Tibial nerve (tissue), 4 donors: Measurements from ENCODE around the gene DNPH1.

Experiments used
- EP300 ChIP-seq, 2 donors: sonication (generic); formaldehyde crosslinking; IDR thresholded peaks; one replicate each; pipeline ENCODE4 v1.6.1; 2017; ENCODE audit warnings: antibody characterized with exemption in 2 of 2, mild to moderate bottlenecking in 1 of 2
- POLR2A ChIP-seq, 2 donors: fragments of 450-650 bp; IDR thresholded peaks; one replicate each; pipeline ENCODE4 v1.6.1; 2017; ENCODE audit warnings: antibody characterized with exemption in 2 of 2, mild to moderate bottlenecking in 2 of 2, moderate library complexity in 2 of 2
- TF ChIP-seq, protein P1 (sequence below), 5 experiments: fragments of 200-600 bp in 3 of 5; fragments of 450-650 bp in 2 of 5; sonication (generic) in 3 of 5; IDR thresholded peaks; one replicate each; pipeline ENCODE4 v1.5.1; 2016 to 2019; ENCODE audit warnings: antibody characterized with exemption in 5 of 5, mild to moderate bottlenecking in 3 of 5, moderate library complexity in 2 of 5

DNA sequence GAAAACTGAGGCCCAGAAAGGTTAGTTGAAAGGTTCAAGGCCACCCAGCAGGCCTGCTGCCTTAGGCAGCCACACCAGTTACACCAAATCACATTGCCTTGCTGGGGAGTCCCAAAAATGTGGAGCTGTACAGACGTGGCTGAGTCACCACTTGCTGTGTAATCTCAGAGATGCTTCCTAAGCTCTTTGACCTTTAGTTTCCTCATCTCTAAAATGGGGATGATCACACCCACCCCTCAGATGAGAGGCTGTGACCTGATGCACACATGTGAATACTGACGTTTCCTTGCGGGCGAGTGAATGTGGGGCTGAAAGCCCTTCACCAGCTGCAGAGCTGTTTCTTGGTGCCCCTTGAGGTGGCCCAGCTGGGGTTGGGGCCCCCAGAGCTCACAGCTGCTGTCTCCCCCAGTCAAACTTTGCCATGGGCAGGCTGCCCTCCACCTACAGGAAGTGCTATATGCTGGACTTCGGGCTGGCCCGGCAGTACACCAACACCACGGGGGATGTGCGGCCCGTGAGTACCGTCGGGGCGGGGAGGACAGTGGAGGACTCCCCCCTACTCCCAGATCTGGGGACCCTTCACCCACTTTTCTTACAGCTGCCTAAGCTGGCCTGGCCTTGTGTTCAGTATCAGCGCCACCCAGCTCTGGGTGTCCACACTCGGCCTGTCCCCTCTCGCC lies 25.0 kb upstream of the DNPH1 start:
- TF ChIP-seq POLR2A (IDR thresholded peaks at IDR 0.05) = no peak
- TF ChIP-seq, protein P1, sequence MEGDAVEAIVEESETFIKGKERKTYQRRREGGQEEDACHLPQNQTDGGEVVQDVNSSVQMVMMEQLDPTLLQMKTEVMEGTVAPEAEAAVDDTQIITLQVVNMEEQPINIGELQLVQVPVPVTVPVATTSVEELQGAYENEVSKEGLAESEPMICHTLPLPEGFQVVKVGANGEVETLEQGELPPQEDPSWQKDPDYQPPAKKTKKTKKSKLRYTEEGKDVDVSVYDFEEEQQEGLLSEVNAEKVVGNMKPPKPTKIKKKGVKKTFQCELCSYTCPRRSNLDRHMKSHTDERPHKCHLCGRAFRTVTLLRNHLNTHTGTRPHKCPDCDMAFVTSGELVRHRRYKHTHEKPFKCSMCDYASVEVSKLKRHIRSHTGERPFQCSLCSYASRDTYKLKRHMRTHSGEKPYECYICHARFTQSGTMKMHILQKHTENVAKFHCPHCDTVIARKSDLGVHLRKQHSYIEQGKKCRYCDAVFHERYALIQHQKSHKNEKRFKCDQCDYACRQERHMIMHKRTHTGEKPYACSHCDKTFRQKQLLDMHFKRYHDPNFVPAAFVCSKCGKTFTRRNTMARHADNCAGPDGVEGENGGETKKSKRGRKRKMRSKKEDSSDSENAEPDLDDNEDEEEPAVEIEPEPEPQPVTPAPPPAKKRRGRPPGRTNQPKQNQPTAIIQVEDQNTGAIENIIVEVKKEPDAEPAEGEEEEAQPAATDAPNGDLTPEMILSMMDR (IDR thresholded peaks at IDR 0.05) = no peak
- no peak for TF ChIP-seq EP300 (IDR thresholded peaks at IDR 0.05)
